ENCODE results near the gene PSMB8.

DNA sequence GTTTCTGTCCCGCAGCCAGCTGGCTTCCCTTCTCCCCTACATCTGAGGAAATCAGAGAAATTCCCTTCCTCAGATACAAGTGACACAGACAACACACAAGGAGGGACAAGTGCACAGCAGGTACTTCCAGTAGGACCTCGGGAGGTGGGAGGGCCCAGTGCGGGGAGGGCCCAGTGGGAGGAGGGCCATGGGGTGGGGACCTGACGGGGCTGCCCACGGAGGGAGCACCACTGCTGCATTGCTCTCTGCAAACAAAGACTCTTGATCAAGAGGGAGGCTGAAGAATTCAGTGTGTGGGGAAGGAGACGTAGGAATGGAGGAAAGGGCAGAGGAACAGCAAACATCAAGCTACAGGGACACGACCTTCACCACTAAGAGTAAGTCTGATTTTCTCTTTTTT is 14.4 kb downstream of the PSMB8 start:
- TF ChIP-seq, protein P1, sequence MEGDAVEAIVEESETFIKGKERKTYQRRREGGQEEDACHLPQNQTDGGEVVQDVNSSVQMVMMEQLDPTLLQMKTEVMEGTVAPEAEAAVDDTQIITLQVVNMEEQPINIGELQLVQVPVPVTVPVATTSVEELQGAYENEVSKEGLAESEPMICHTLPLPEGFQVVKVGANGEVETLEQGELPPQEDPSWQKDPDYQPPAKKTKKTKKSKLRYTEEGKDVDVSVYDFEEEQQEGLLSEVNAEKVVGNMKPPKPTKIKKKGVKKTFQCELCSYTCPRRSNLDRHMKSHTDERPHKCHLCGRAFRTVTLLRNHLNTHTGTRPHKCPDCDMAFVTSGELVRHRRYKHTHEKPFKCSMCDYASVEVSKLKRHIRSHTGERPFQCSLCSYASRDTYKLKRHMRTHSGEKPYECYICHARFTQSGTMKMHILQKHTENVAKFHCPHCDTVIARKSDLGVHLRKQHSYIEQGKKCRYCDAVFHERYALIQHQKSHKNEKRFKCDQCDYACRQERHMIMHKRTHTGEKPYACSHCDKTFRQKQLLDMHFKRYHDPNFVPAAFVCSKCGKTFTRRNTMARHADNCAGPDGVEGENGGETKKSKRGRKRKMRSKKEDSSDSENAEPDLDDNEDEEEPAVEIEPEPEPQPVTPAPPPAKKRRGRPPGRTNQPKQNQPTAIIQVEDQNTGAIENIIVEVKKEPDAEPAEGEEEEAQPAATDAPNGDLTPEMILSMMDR (optimal IDR thresholded peaks at IDR 0.05 in 1 of 3, IDR thresholded peaks at IDR 0.05 in 1 of 3, conservative IDR thresholded peaks at IDR 0.05 in 1 of 3; ENCODE audit: extremely low read depth in 1 of 3, insufficient read depth in 2 of 3, low read length in 3 of 3): no peak
- no peak for TF ChIP-seq EZH2 (IDR thresholded peaks at IDR 0.05; ENCODE audit: low read length)

Measured in keratinocyte (primary cell).